HUES64 (cell line): ENCODE measurements around the gene POLH. TPM values are rescaled to one million over a fixed set of nuclear protein-coding genes. Genes with fewer than 3 reads are reported as not detected.
A peak's percentile ranks its signal among the peaks of the same experiment; 100 is the strongest.
"Not testable (repeated sequence)": the region's sequence is repeated elsewhere in the genome, so short reads cannot be mapped to it uniquely, and the experiment has no call there.

Experiments
- H3K27ac ChIP-seq: 2 replicates; pipeline ENCODE4 v1.7.0; 2013; ENCODE audit warnings: low read depth, low read length, inconsistent platforms
- H3K27me3 ChIP-seq: 2 replicates; pipeline ENCODE4 v1.6.1; 2013; ENCODE audit warnings: mild to moderate bottlenecking, low read length; ENCODE audit not compliant: insufficient read depth
- H3K36me3 ChIP-seq: 2 replicates; pipeline ENCODE4 v1.6.1; 2013; ENCODE audit warnings: mild to moderate bottlenecking, low read length; ENCODE audit not compliant: insufficient read depth
- H3K4me1 ChIP-seq: 2 replicates; pipeline ENCODE4 v1.6.1; 2013; ENCODE audit warnings: mild to moderate bottlenecking, low read length, moderate library complexity; ENCODE audit not compliant: insufficient read depth
- H3K4me3 ChIP-seq: 2 replicates; pipeline ENCODE4 v1.5.1; 2013; ENCODE audit warnings: mild to moderate bottlenecking, low read length, moderate library complexity
- H3K9ac ChIP-seq: 2 replicates; pipeline ENCODE4 v1.6.1; 2013; ENCODE audit warnings: mild to moderate bottlenecking, low read depth, low read length
- H3K9me3 ChIP-seq: 2 replicates; pipeline ENCODE4 v1.6.1; 2013; ENCODE audit warnings: low read depth, low read length; ENCODE audit not compliant: insufficient read depth
- WGBS: fragments of 150-250, 120-280 bp; methylation state at CpG from one replicate; pipeline ENCODE4 v1.1.7; 2013; ENCODE audit warnings: missing lambda C conversion rate; 5-methylcytosine and 5-hydroxymethylcytosine counted together
- polyA plus RNA-seq, 2 experiments: library from polyadenylated mRNA; stranded (reverse); fragments of 50-300 nt; gene quantifications; one replicate each; pipeline ENCODE4 v1.2.3, GENCODE V29; 2013

The POLH gene
- 4.5 TPM for polyA plus RNA-seq (2013, experiment 1 of 2)
- 4.6 TPM for polyA plus RNA-seq (2013, experiment 2 of 2)

- Histone ChIP-seq H3K4me3 (peak within 1 kb of the TSS; percentile 74), H3K4me1 (peaks cover 6% of the 10 kb centered on the region; the same call in 1 of the 2 replicates), H3K27me3 (no peaks in the 10 kb centered on the region), H3K36me3 (peaks cover 26% of the 10 kb centered on the region), H3K27ac (peak within 1 kb of the TSS; percentile 57), H3K9me3 (no peaks in the 10 kb centered on the region), H3K9ac (peak within 1 kb of the TSS; percentile 86)
- WGBS, result under 1% methylated on average over 76 of the region's 76 CpGs
Observed at GRCh38 chr6:43575772-43576551, at the start of gene POLH, which contains the start of gene XPO5. TSS of gene POLH (plus strand) at chr6:43576185. CDS start at chr6:43582320, 6,135 bp downstream. TSS of gene XPO5 (minus strand) at chr6:43576038. CDS start at chr6:43575864, 174 bp downstream.

- Histone ChIP-seq H3K36me3 (peaks cover 79% of the 10 kb centered on the region), H3K27ac (no peak overlapping the region), H3K4me1 (no peaks in the 10 kb centered on the region), H3K9ac (no peak overlapping the region), H3K9me3 (no peaks in the 10 kb centered on the region), H3K4me3 (no peak overlapping the region), H3K27me3 (no peaks in the 10 kb centered on the region)
- WGBS, result 83% methylated on average over 1 of the region's 1 CpG
Observed at GRCh38 chr6:43532201-43532600, 43.8 kb upstream of the POLH start.

GRCh38 chr6:43538986-43539385, 37.0 kb upstream of the POLH start:
- H3K4me1 ChIP-seq, H3K4me3 ChIP-seq, H3K9me3 ChIP-seq, H3K9ac ChIP-seq, H3K27ac ChIP-seq, H3K27me3 ChIP-seq: not testable (repeated sequence)
- 99% methylated on average over 15 of the region's 17 CpGs for WGBS
- H3K36me3 ChIP-seq, result peaks cover 76% of the 10 kb centered on the region

- not testable (repeated sequence) for H3K9me3 ChIP-seq, H3K4me3 ChIP-seq, H3K27me3 ChIP-seq, H3K27ac ChIP-seq, H3K4me1 ChIP-seq, H3K9ac ChIP-seq
- H3K36me3 ChIP-seq, result peaks cover 76% of the 10 kb centered on the region
- 97% methylated on average over 20 of the region's 20 CpGs for WGBS
Observed at GRCh38 chr6:43539409-43539808, 36.6 kb upstream of the POLH start.

GRCh38 chr6:43540507-43540906, 35.5 kb upstream of the POLH start:
- 97% methylated on average over 5 of the region's 5 CpGs for WGBS
- peaks cover 83% of the 10 kb centered on the region for H3K36me3 ChIP-seq
- H3K9ac ChIP-seq, result no peak overlapping the region
- no peak overlapping the region for H3K4me3 ChIP-seq
- no peaks in the 10 kb centered on the region for H3K9me3 ChIP-seq
- no peaks in the 10 kb centered on the region for H3K27me3 ChIP-seq
- no peak overlapping the region for H3K27ac ChIP-seq
- H3K4me1 ChIP-seq, result no peaks in the 10 kb centered on the region

- WGBS, result 100% methylated on average over 7 of the region's 8 CpGs
Observed at GRCh38 chr6:43541774-43542471, 34.1 kb upstream of the POLH start.

GRCh38 chr6:43544461-43544860, 31.5 kb upstream of the POLH start:
- Histone ChIP-seq H3K9ac (no peak overlapping the region), H3K4me1 (no peaks in the 10 kb centered on the region), H3K27ac (no peak overlapping the region), H3K36me3 (peaks cover 98% of the 10 kb centered on the region), H3K9me3 (no peaks in the 10 kb centered on the region), H3K27me3 (no peaks in the 10 kb centered on the region), H3K4me3 (no peak overlapping the region)
- 97% methylated on average over 4 of the region's 4 CpGs for WGBS

More at GRCh38 chr6:43541774-43542471, 34.1 kb upstream of the POLH start:
- H3K4me1 ChIP-seq, result no peaks in the 10 kb centered on the region
- H3K9me3 ChIP-seq, result no peaks in the 10 kb centered on the region
- H3K27ac ChIP-seq, result no peak overlapping the region
- H3K4me3 ChIP-seq, result no peak overlapping the region
- H3K27me3 ChIP-seq, result no peaks in the 10 kb centered on the region
- no peak overlapping the region for H3K9ac ChIP-seq
- H3K36me3 ChIP-seq, result peaks cover 93% of the 10 kb centered on the region

- H3K9ac ChIP-seq, result no peak overlapping the region
- H3K9me3 ChIP-seq, result no peaks in the 10 kb centered on the region
- H3K27ac ChIP-seq, result no peak overlapping the region
- H3K27me3 ChIP-seq, result no peaks in the 10 kb centered on the region
- H3K4me1 ChIP-seq, result no peaks in the 10 kb centered on the region
- peaks cover 99% of the 10 kb centered on the region for H3K36me3 ChIP-seq
- 92% methylated on average over 3 of the region's 3 CpGs for WGBS
- no peak overlapping the region for H3K4me3 ChIP-seq
Observed at GRCh38 chr6:43547222-43547621, 28.8 kb upstream of the POLH start.

- peaks cover 96% of the 10 kb centered on the region for H3K36me3 ChIP-seq
- H3K9me3 ChIP-seq, H3K4me1 ChIP-seq, H3K4me3 ChIP-seq, H3K27me3 ChIP-seq, H3K27ac ChIP-seq, H3K9ac ChIP-seq: not testable (repeated sequence)
- 96% methylated on average over 7 of the region's 7 CpGs for WGBS
Observed at GRCh38 chr6:43557620-43558019, 18.4 kb upstream of the POLH start.

GRCh38 chr6:43559328-43559727, 16.7 kb upstream of the POLH start:
- no peaks in the 10 kb centered on the region for H3K27me3 ChIP-seq
- no peaks in the 10 kb centered on the region for H3K4me1 ChIP-seq
- H3K36me3 ChIP-seq, result peaks cover 98% of the 10 kb centered on the region
- H3K9ac ChIP-seq, result no peak overlapping the region
- H3K27ac ChIP-seq, result no peak overlapping the region
- no peaks in the 10 kb centered on the region for H3K9me3 ChIP-seq
- H3K4me3 ChIP-seq, result no peak overlapping the region

- H3K27me3 ChIP-seq, result no peaks in the 10 kb centered on the region
- H3K4me1 ChIP-seq, result peaks cover 6% of the 10 kb centered on the region; the same call in 1 of the 2 replicates
- H3K9me3 ChIP-seq, result no peaks in the 10 kb centered on the region
- no peak overlapping the region for H3K9ac ChIP-seq
- H3K36me3 ChIP-seq, result peaks cover 75% of the 10 kb centered on the region
- 94% methylated on average over 4 of the region's 5 CpGs for WGBS
- H3K4me3 ChIP-seq, result no peak overlapping the region
- H3K27ac ChIP-seq, result no peak overlapping the region
Observed at GRCh38 chr6:43570876-43571441, 5.0 kb upstream of the POLH start.
